ENCODE results near the gene OGFOD2. TPM values are rescaled to one million over a fixed set of nuclear protein-coding genes. Genes with fewer than 3 reads are reported as not detected.

The OGFOD2 gene
- total RNA-seq, 1 donor from 2014 or later: 18.1 TPM

DNA sequence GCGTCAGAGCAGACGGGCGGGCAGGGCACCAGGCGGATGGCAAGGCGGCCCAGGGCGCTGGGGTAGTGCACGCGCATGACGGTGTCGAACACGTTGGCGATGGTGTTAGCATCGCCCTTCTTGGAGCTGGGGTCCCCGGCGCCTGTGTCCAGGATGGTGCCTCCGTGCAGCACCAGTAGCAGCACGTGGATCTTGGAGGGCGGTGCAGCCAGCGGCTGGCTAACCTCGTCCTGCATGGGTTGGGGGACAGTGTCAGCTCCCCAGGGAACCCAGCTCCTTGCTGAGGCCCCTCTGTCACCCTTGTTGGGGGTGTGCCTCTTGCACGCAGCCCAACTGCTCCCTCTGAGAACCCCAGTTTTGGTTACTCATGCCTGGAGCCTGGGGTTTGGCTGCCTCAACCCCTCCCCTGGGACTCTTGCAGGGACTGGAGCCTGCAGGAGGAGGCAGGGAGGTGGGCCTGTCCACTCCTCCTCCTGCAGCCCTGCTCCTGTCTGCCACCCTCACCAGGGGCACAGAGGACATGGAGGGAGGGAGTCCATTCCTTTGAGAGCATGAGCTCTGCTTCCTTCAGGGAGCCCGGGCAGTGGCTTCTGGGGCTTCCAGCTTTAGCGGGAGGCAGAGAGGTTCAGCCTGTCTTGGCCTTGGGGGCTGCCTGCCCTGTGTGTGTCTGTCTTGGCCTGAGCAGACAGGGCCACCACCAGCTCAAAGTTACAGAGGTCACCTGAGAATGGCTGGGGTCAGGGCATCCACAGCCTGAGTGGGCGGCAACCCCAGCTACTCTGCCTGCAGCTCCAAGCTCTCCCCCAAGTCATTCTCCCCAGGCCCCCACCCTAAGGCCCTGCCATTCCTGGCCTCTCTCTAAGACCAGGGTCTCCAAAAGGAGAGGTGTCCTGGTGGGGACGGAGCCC lies 22.6 kb downstream of the OGFOD2 start:
- no peaks in the 10 kb centered on the region for H3K27me3 Mint-ChIP-seq (ENCODE audit: low read depth)
- no peaks in the 10 kb centered on the region for H3K36me3 Mint-ChIP-seq (ENCODE audit: low read depth)
- no peaks in the 10 kb centered on the region for H3K9me3 Mint-ChIP-seq
- no peaks in the 10 kb centered on the region for H3K4me1 Mint-ChIP-seq
- TF ChIP-seq CTCF (conservative IDR thresholded peaks at IDR 0.05): no peak
- H3K4me3 Mint-ChIP-seq: no peak overlapping the region
- H3K27ac Mint-ChIP-seq (ENCODE audit: unreplicated experiment): no peak overlapping the region
- no peak for DNase-seq (ENCODE audit: low read depth, low spot score)

GRCh38 chr12:122998316-122998715 lies 23.3 kb downstream of the OGFOD2 start:
- Mint-ChIP-seq H3K9me3 (no peaks in the 10 kb centered on the region), H3K27ac (ENCODE audit: unreplicated experiment) (peak overlapping the region; percentile 19), H3K4me1 (no peaks in the 10 kb centered on the region), H3K4me3 (no peak overlapping the region), H3K27me3 (ENCODE audit: low read depth) (no peaks in the 10 kb centered on the region), H3K36me3 (ENCODE audit: low read depth) (no peaks in the 10 kb centered on the region)
- no peak for DNase-seq (ENCODE audit: low read depth, low spot score)
- no peak for TF ChIP-seq CTCF (conservative IDR thresholded peaks at IDR 0.05)

- no peaks in the 10 kb centered on the region for H3K4me1 Mint-ChIP-seq
- DNase-seq (ENCODE audit: low read depth, low spot score): no peak
- no peaks in the 10 kb centered on the region for H3K36me3 Mint-ChIP-seq (ENCODE audit: low read depth)
- no peak for TF ChIP-seq CTCF (conservative IDR thresholded peaks at IDR 0.05)
- H3K27me3 Mint-ChIP-seq (ENCODE audit: low read depth): no peaks in the 10 kb centered on the region
- H3K4me3 Mint-ChIP-seq: no peak overlapping the region
- H3K27ac Mint-ChIP-seq (ENCODE audit: unreplicated experiment): peak overlapping the region; percentile 12
- no peaks in the 10 kb centered on the region for H3K9me3 Mint-ChIP-seq
These were observed 24.3 kb downstream of the OGFOD2 start for GRCh38 chr12:122999196-122999946.

- Mint-ChIP-seq H3K27ac (ENCODE audit: unreplicated experiment) (no peak overlapping the region), H3K36me3 (ENCODE audit: low read depth) (no peaks in the 10 kb centered on the region), H3K27me3 (ENCODE audit: low read depth) (no peaks in the 10 kb centered on the region), H3K4me3 (no peak overlapping the region), H3K4me1 (no peaks in the 10 kb centered on the region), H3K9me3 (no peaks in the 10 kb centered on the region)
- no peak for TF ChIP-seq CTCF (conservative IDR thresholded peaks at IDR 0.05)
- DNase-seq (ENCODE audit: low read depth, low spot score): no peak
These were observed 25.0 kb downstream of the OGFOD2 start for GRCh38 chr12:122999986-123000420.

DNA sequence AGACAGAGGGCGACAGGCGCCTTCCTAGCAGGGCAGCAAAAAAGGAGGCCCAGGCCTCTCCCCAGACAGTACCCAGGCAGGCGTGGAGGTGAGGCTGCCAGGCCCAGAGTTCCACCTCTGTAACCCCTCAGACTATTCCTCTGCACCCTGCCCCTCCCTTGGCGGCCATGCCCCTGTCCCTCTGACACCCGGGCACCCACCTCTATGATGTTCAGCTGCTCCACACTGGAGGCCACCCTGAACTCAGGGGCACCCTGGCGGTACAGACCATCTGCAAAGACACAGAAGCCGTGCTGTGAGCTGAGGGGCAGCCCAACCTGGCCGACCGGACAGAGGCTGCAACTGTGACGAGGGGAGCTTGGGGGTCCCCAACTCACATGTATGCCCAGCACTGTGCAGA lies 25.5 kb downstream of the OGFOD2 start:
- TF ChIP-seq CTCF (conservative IDR thresholded peaks at IDR 0.05): no peak
- H3K27ac Mint-ChIP-seq (ENCODE audit: unreplicated experiment): no peak overlapping the region
- no peaks in the 10 kb centered on the region for H3K27me3 Mint-ChIP-seq (ENCODE audit: low read depth)
- H3K36me3 Mint-ChIP-seq (ENCODE audit: low read depth): no peaks in the 10 kb centered on the region
- H3K4me3 Mint-ChIP-seq: no peak overlapping the region
- no peaks in the 10 kb centered on the region for H3K9me3 Mint-ChIP-seq
- no peak for DNase-seq (ENCODE audit: low read depth, low spot score)
- no peaks in the 10 kb centered on the region for H3K4me1 Mint-ChIP-seq
